ENCODE results near the gene FOXK2.

- TF ChIP-seq, protein P1, sequence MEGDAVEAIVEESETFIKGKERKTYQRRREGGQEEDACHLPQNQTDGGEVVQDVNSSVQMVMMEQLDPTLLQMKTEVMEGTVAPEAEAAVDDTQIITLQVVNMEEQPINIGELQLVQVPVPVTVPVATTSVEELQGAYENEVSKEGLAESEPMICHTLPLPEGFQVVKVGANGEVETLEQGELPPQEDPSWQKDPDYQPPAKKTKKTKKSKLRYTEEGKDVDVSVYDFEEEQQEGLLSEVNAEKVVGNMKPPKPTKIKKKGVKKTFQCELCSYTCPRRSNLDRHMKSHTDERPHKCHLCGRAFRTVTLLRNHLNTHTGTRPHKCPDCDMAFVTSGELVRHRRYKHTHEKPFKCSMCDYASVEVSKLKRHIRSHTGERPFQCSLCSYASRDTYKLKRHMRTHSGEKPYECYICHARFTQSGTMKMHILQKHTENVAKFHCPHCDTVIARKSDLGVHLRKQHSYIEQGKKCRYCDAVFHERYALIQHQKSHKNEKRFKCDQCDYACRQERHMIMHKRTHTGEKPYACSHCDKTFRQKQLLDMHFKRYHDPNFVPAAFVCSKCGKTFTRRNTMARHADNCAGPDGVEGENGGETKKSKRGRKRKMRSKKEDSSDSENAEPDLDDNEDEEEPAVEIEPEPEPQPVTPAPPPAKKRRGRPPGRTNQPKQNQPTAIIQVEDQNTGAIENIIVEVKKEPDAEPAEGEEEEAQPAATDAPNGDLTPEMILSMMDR (IDR thresholded peaks at IDR 0.05): no peak
- no peak for TF ChIP-seq POLR2A (IDR thresholded peaks at IDR 0.05)
Observed at GRCh38 chr17:82474223-82475010, 45.1 kb upstream of the FOXK2 start.
